MM.1S (cell line): ENCODE data around the gene HBM.

Experiments
- EZH2phosphoT487 ChIP-seq: fragments of 300-600 bp; sonication (generic); IDR thresholded peaks from 2 replicates; pipeline ENCODE4 v1.6.1; 2018; ENCODE audit warnings: antibody characterized with exemption, low read length
- TF ChIP-seq, protein P1 (sequence below): fragments of 300-600 bp; sonication (generic); IDR thresholded peaks from 2 replicates; pipeline ENCODE4 v1.5.1; 2016; ENCODE audit warnings: antibody characterized with exemption, low read length, mixed read lengths

DNA sequence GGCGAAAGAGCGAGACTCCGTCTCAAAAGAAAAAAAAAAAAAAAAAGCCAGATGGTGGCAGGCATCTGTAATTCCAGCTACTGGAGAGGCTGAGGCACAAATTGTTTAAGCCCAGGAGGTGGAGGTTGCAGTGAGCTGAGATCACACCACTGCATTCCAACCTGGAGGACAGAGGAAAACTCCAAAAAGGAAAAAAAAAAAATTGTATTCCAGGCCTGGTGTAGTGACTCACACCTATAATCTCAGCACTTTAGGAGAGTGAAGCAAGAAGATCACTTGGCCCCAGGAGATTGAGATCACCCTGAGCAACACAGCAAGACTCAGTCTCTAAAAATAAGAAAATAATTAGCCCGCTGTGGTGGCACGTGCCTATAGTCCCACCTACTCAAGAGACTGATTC is 34.6 kb downstream of the HBM start:
- TF ChIP-seq EZH2phosphoT487 = no peak
- TF ChIP-seq, protein P1, sequence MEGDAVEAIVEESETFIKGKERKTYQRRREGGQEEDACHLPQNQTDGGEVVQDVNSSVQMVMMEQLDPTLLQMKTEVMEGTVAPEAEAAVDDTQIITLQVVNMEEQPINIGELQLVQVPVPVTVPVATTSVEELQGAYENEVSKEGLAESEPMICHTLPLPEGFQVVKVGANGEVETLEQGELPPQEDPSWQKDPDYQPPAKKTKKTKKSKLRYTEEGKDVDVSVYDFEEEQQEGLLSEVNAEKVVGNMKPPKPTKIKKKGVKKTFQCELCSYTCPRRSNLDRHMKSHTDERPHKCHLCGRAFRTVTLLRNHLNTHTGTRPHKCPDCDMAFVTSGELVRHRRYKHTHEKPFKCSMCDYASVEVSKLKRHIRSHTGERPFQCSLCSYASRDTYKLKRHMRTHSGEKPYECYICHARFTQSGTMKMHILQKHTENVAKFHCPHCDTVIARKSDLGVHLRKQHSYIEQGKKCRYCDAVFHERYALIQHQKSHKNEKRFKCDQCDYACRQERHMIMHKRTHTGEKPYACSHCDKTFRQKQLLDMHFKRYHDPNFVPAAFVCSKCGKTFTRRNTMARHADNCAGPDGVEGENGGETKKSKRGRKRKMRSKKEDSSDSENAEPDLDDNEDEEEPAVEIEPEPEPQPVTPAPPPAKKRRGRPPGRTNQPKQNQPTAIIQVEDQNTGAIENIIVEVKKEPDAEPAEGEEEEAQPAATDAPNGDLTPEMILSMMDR = no peak
